ENCODE results near the gene WDR41. TPM values are rescaled to one million over a fixed set of nuclear protein-coding genes. Genes with fewer than 3 reads are reported as not detected.
"Not testable (repeated sequence)": the region's sequence is repeated elsewhere in the genome, so short reads cannot be mapped to it uniquely, and the experiment has no call there.

The WDR41 gene
- total RNA-seq, 1 experiment from 2014 or later: 54.1 TPM

GRCh38 chr5:77514457-77514856, 22.3 kb upstream of the WDR41 start (continued):
- no peak for TF ChIP-seq CTCF (IDR thresholded peaks at IDR 0.05 in 2 of 3, conservative IDR thresholded peaks at IDR 0.05 in 1 of 3; ENCODE audit: borderline replicate concordance in 1 of 3, insufficient read depth in 1 of 3, low read depth in 2 of 3, low read length in 2 of 3)
- TF ChIP-seq POLR2A (IDR thresholded peaks at IDR 0.05; ENCODE audit: borderline replicate concordance, extremely low read depth, insufficient read depth, insufficient read length): no peak
- no peak for TF ChIP-seq ZNF274 (IDR thresholded peaks at IDR 0.05; ENCODE audit: low read depth, low read length)
- TF ChIP-seq REST (IDR thresholded peaks at IDR 0.05; ENCODE audit: low read depth): no peak

GRCh38 chr5:77513321-77513720, 21.2 kb upstream of the WDR41 start:
- Histone ChIP-seq H3K9ac (ENCODE audit: low read length) (no peak overlapping the region), H3K9me2 (ENCODE audit: insufficient read depth) (no peaks in the 10 kb centered on the region), H3K4me1 (ENCODE audit: control insufficient read depth in 1 of 2, insufficient read depth in 2 of 2, low read length in 2 of 2) (no peaks in the 10 kb centered on the region), H3K9me3 (ENCODE audit: control insufficient read depth in 1 of 2, insufficient read depth in 1 of 2, low read depth in 1 of 2, low read length in 2 of 2) (no peaks in the 10 kb centered on the region), H3K4me3 (replicated peaks in 1 of 2; ENCODE audit: low read depth in 1 of 2, low read length in 2 of 2) (no peak overlapping the region), H3K36me3 (ENCODE audit: control insufficient read depth in 1 of 2, insufficient read depth in 2 of 2, low read length in 2 of 2) (no peaks in the 10 kb centered on the region), H2AFZ (ENCODE audit: low read depth, low read length, poor library complexity, severe bottlenecking) (no peak overlapping the region), H3K79me2 (ENCODE audit: insufficient read depth, low read length) (no peaks in the 10 kb centered on the region), H3K4me2 (ENCODE audit: low read length) (no peak overlapping the region), H3K27me3 (ENCODE audit: insufficient read depth, low read length) (no peaks in the 10 kb centered on the region), H3K27ac (ENCODE audit: low read depth, low read length) (no peak overlapping the region), H4K20me1 (ENCODE audit: insufficient read depth) (no peaks in the 10 kb centered on the region)
- ChIA-PET RAD21 (ENCODE audit: low non-redundant PET in 1 of 2, low total read pairs in 2 of 2, uncharacterized antibody in 2 of 2, unreplicated experiment in 2 of 2) (no interaction called here), POLR2A (no interaction called here), CTCF (interaction anchor here (1.3 kb wide), 1 partner anchor 21 kb away, joined by 3 read pairs; the partner anchor contains the start of gene WDR41)
- ATAC-seq (no peak), DNase-seq (ENCODE audit: low read depth, low spot score) (no peak)
- intact Hi-C loops (cut with micrococcal nuclease): no loop called here
- TF ChIP-seq MAX (IDR thresholded peaks at IDR 0.05): no peak
- TF ChIP-seq CBX3 (IDR thresholded peaks at IDR 0.05; ENCODE audit: low read depth): no peak
- TF ChIP-seq YY1 (IDR thresholded peaks at IDR 0.05; ENCODE audit: extremely low read depth, insufficient replicate concordance, low read depth, low read length): no peak
- no peak for TF ChIP-seq ELF1 (IDR thresholded peaks at IDR 0.05; ENCODE audit: borderline replicate concordance, low read depth)
- TF ChIP-seq ATF3 (IDR thresholded peaks at IDR 0.05): no peak
- BruUV-seq (replicated peaks): no TSS peak

- H3K27ac ChIP-seq (ENCODE audit: low read depth, low read length); DNase-seq (ENCODE audit: low read depth, low spot score); RAD21 ChIA-PET (ENCODE audit: low non-redundant PET in 1 of 2, low total read pairs in 2 of 2, uncharacterized antibody in 2 of 2, unreplicated experiment in 2 of 2); H3K9ac ChIP-seq (ENCODE audit: low read length); intact Hi-C loops (cut with micrococcal nuclease); POLR2A ChIA-PET; H3K27me3 ChIP-seq (ENCODE audit: insufficient read depth, low read length); H2AFZ ChIP-seq (ENCODE audit: low read depth, low read length, poor library complexity, severe bottlenecking); H4K20me1 ChIP-seq (ENCODE audit: insufficient read depth); ATAC-seq; H3K4me1 ChIP-seq (ENCODE audit: control insufficient read depth in 1 of 2, insufficient read depth in 2 of 2, low read length in 2 of 2); H3K4me3 ChIP-seq (replicated peaks in 1 of 2; ENCODE audit: low read depth in 1 of 2, low read length in 2 of 2); H3K9me2 ChIP-seq (ENCODE audit: insufficient read depth); H3K36me3 ChIP-seq (ENCODE audit: control insufficient read depth in 1 of 2, insufficient read depth in 2 of 2, low read length in 2 of 2); H3K9me3 ChIP-seq (ENCODE audit: control insufficient read depth in 1 of 2, insufficient read depth in 1 of 2, low read depth in 1 of 2, low read length in 2 of 2); BruUV-seq (replicated peaks); H3K4me2 ChIP-seq (ENCODE audit: low read length); H3K79me2 ChIP-seq (ENCODE audit: insufficient read depth, low read length): not testable (repeated sequence)
- CTCF ChIA-PET: interaction anchor here (1.8 kb wide), 1 partner anchor 8 kb away, joined by 4 read pairs; no protein-coding TSS in a partner anchor
These were observed 9.0 kb upstream of the WDR41 start for GRCh38 chr5:77501132-77501531.

Measured in HCT116 (cell line).